Posterior cingulate gyrus (tissue), 11 donors: ENCODE results near the gene TRPM4.
A peak's percentile ranks its signal among the peaks of the same experiment; 100 is the strongest.
"Not testable (repeated sequence)": the region's sequence is repeated elsewhere in the genome, so short reads cannot be mapped to it uniquely, and the experiment has no call there.

Experiments used
- DNase-seq, 10 donors: peaks; one replicate each; pipeline versions ENCODE4 v3.0.0 to v3.0.0-alpha.2; 2020 to 2021; ENCODE audit warnings: mixed read lengths in 3 of 10
- intact Hi-C: fragments of 100-400 bp; cut with DNase I; formaldehyde crosslinking; loops from one replicate; pipeline ENCODE4 v1.15.1; 2023

The TRPM4 gene

DNA sequence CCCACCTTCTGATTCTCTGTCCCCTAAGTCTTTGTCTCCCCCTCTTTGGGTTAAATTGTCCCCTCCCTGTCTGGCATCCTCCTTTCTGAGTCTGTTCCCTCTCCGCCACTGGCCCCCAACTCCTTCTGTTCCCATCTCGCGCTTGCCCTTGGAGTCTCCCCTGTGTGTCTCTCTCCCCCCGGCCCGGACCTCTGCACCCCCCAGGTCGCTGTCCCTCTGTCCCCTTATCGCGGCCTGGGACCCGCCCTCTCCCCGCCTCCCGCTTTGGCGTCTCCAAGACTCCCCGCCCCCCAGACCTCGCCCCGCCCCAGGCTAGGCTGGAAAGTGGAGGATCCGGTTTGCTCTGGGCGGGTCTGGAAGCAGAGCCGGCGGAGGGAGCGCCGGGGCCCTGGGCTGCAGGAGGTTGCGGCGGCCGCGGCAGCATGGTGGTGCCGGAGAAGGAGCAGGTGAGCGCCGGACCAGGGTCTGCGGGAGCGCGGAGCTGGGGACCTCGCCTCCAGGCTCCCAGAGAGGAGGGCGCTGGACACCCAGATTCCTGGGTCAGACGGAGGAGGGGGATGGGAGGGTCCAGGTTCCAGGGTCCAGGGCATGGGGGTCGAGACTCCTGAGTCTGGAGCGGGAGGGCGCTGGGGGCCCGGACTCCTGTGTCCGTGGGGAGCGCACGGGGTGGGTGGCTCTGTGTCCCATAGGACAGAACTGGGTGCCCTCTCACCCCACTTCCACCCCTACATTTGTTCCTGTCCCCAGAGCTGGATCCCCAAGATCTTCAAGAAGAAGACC, at the start of gene TRPM4:
Gene TRPM4, plus strand, starts transcription at position 348 of the 780 bp plus-strand sequence. Its CDS starts 75 bp downstream, at position 423.
- peak; percentile 50 to 97 (median 74) for DNase-seq
- intact Hi-C loops, result no loop called here

DNA sequence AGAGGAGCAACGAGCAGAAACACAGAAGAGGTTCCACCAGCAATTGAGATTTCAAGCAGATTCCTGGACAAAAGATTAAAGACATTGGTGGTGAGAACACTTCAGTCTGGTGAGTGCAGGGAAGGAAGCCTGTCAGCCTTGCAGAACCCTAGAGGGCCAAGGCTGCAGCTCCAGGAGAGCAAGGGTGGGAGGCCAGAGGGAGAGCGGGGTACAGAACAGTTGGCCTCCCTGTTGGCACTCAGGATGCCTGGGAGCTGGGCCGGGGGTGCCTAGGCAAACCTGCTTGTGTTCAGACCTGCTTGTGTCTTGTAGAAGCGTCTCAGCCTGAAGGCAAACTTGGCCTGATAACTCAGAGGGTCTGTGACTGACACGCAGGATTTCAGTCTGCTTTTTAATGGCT, 48.5 kb upstream of the TRPM4 start:
- intact Hi-C loops, result no loop called here
- DNase-seq, result no peak

DNA sequence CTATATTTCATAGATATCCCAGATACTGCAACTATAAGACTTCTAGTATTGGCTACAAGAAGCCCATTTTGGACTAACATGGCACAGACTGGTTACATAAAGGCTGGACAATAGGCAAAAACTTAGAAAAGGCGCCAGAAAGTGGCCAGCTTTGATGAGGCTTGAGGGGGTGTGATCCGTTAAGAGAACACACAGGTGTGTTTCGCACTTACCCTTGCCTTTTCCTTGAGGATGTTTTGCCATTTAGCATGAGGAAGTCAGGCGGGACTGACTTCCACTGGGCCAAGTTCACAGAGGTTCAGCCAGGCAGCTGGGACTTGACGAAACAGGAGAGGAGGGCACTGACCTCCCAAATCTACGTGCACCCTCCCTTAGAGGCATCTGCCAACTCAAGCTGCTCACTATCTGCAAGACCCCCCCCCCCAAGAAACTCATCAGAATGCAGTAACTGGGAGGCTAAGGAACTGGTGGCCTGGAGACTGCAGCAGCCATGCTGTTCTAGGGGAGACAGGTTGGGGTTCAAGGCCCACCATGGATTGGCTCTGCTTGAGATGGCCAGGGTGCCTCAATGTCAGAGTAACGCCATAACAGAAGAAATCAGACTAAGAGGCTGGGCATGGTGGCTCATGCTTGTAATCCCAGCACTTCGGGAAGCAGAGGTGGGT, 47.9 kb upstream of the TRPM4 start:
- intact Hi-C loops, result no loop called here
- no peak for DNase-seq

DNA sequence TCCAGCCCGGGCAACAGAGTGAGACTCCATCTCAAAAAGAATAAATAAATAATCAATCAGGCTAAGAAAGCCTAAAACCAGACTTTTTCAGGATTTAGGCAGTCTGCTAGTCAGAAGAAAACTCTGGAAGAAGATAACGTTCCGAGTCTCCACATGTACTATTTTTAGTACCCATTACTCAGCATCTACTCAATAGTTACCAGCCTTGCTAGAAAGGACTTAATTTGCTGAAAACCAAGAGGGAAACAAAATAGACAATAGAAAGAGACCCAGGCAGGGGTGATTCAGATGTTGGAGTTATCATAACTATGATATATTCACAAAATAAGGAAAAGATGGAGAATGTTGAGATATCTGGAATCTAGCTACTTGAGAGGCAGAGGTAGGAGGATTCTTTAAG, 47.0 kb upstream of the TRPM4 start:
- no peak for DNase-seq
- intact Hi-C loops, result no loop called here

DNA sequence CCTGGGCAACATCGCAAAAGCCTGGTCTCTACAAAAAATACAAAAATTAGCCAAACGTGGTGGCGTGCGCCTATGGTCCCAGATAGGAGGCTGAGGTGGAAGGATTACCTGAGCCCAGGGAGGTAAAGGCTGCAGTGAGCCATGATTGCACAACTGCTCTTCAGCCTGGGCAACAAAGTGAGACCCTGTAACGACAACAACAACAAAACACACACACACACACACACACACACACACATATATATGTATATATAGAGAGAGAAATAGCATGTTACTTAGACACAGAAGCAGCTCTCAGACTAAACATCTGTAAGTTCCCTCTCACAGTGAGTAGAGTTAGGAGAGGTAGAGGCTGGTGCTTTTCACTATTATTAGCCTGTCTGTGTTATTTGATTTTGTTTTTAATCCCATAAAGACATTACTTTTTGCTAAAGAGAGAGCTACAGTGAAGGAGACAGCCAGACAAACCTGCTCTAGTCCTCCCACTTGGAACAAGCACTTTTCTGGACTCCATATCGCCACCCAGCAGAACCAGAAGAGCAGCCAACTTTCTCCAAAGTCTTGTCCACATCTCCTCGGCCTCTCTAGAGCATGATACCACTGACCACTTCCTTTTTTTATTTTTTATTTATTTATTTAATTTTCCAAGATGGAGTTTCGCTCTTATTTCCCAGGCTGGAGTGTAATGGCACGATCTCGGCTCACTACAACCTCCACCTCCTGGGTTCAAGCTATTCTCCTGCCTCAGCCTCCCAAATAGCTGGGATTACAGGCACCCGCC, 46.2 kb upstream of the TRPM4 start:
- no peak for DNase-seq
- intact Hi-C loops, result no loop called here

DNA sequence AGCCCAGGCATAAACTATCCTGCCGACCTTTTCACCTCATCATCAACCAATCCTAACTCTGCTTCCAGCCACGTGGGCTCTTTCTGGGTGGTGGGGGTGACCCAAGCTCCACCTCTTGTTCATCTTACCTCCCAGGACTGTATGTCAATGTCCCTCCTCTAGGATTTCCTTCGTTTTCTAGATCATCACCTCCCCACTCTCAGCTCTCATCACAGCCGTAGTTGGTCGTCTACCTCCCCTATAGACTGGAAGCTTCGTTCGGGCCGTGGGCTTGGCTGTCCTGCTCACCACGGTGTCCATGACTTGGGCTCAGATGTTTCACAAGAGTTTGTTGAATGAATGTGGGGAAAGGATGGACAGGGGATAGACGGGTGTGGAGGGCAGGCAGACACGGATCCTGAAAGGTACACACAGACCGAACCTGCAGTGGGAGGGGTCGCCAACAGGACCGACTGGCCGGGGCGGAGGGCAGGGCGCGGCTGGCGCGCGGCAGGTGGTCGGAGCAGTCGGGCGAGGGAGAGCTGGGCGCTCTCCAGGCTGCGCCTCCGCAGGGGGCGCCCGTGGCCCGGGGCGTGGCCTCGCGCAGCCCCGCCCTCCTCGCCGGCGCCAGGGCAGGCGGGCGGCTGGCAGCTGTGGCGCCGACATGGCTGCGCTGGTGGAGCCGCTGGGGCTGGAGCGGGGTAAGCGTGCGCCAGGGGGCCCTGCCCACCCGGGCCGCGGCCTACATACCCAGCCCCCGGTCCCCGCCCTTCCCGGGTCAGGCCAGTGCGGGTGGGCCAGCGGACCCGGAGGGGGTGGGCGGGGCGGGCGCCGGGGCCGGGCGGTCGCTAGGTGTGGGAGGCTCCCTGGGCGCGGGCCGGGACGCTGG, 43.6 kb upstream of the TRPM4 start, which contains the start of gene LIN7B:
Gene LIN7B, plus strand, starts transcription at position 609 of the 868 bp plus-strand sequence. Its CDS starts 35 bp downstream, at position 644.
- intact Hi-C loops, result no loop called here
- peak in 9 of 10 donors; percentile 40 to 95 (median 64) for DNase-seq

DNA sequence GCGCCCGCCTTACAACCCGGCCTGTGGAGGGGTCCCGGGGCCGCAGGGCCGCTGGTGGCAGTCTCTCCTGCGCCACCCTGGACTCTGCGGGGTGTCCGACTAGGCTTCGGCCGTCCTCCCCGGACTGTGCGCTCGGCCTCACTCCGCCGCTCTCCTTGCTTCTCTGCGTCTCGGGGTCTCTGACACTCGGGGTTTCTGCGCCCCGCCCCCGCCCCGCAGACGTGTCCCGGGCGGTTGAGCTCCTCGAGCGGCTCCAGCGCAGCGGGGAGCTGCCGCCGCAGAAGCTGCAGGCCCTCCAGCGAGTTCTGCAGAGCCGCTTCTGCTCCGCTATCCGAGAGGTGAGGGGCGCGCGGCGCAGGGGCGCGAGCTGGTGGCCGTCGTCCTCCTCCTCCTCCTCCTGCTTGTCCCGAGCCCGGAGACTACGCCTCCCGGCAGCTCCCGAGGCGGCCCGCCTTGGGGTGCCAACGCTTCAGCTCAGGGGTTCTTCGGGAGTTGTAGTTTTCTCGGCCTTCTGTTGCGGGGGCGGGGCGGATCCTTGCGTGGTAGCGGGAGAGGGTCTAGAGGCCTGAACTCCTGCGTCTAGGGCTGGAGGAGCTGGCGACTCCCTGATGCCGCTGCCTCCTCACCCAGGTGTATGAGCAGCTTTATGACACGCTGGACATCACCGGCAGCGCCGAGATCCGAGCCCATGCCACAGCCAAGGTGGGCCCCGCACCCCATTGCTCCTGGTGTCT, 42.8 kb upstream of the TRPM4 start:
- DNase-seq, result peak; percentile 67 to 98 (median 87)
- intact Hi-C loops, result no loop called here

DNA sequence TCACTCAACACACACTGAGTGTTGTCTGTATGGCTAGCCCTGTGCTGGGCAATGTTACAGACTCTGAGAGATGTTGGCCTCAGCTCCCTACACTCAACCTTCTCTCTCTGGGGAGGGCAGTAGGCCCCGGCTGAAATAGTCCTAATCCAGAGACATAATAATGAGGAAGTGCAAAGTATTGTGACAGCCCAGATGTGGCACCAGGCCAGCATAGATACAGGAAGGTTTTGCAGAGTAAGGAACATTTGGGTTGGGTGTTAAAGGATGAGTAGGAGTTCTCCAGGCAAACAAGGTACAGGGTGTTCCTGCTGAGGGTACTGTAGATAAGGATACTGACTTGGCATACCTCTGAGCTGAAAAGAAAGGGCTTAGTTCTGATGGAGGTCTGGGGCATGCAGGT, 41.0 kb upstream of the TRPM4 start:
- intact Hi-C loops, result no loop called here
- no peak for DNase-seq

DNA sequence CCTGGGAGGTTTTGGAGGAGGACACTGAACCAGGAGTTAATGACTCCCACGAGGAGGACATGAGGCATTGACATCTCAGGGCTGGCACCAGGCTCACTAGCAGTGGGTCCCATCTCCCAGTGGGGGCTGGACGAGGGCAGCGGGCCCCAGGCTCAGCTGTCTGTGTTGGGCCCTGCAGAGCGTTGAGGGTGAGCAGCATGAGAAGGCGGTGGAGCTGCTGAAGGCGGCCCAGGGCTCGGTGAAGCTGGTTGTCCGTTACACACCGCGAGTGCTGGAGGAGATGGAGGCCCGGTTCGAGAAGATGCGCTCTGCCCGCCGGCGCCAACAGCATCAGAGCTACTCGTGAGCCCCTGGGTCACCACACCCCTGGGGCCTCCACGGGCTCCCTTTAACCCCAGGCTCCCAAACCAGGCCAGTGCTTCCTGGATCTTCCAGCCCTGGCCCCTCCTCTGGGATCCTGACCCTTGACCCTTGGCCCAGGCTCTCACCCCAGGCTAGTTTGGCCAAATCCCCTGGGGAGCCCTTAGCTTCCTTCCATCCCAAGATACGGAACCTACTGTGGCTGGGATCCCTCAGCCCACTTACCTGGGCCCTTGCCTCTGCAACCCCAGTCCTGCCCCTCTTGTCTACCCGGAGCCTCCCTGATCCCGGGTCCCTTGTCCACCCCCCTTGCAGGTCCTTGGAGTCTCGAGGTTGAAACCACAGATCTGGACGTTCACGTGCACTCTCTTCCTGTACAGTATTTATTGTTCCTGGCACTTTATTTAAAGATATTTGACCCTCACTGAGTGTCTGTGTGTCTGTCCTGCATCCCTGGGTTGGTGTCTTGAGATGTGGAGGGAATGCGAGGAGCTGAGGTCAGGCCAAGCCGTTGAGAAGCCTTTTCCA, 39.7 kb upstream of the TRPM4 start:
- DNase-seq, result peak in 1 of 10 donors; percentile 83
- intact Hi-C loops, result no loop called here

DNA sequence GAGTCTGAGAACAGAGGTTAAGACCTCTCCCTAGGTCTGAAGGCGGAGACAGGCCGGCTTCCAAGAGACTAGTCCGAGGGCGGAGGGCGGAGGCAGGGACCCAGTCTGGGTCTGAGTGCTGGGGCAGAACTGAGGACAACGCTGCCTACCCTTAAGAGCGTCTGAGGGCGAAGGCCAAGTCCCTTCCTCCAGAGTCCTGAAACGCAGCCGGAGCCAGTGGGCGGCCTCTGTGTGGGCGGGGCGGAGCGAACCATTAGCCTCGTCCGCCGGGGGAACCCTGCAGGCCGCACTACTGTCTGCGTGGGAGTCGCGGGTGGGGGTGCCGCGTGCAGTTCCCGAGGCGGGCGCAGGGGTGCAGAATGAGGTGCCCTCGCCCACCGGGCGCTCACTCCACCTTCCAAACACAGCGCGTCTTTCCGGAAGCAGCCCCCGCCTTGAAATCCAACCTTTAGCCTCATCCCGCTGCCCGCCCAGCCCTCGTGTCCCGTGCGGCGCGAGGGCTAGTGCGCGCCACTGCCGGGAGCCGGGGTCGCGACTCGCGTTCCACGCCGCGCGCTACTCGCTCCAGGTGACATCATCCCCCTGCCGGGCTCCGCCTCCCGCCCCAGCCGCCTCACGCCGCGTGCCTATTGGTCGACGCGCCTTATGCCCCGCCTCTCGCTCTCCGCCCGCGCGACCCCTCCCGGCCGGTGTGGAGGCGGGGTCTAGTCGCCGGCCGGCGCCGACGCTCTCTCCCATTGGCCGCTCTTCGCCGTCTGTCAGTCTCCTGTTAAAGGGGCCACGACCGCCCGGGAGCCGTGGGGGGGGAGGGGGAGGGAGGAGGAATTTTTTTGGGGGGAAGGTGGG, 38.8 kb upstream of the TRPM4 start, which contains the start of gene C19orf73:
Gene C19orf73, minus strand, starts transcription at position 579 of the 846 bp plus-strand sequence. Its CDS starts 121 bp downstream, at position 458.
- intact Hi-C loops, result no loop called here

DNA sequence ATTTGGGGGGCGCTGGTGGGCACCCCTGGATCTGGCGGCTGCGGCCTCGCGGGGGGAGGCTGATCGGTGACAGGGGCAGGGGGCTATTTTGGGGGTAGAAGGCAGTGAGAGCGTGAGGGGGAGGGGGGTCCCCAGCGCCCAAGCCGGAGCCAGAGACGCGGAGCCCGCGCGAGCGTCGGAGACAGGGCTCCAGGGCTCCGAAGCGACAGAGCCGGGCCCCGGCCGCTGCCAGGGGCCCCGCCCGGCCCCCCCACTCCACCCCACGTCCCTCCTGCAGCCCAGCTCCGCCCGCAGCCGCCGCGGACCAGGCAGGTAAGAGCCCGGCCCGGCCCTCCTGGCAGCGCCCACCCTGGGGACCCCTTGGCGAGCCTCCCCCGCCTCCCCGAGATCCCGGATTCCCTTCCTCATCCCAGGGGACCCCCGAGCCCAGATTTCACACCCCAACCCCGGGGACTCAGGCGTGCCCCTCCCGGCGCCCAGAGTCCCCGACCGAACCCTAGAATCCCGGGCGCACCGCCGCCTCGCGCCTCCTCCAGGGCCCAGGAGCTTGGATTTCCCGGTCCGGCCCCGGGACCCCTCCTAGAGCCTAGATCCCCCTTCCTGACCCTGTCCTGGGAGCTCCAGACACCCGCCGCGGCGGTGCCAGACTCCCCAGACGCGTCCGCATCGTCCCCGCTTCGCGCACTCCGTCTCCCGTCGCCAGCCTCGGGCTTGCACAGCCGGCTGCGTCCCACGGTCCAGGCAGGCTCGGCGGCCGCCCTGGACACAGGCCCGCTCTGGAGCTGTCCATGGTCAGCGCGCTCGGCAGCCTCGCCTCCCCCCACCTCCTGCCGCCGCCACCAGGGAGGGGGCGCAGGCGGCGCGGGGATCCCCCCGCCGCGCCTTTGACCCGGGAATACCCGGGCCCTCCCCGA, 37.9 kb upstream of the TRPM4 start, which contains the start of gene PPFIA3:
Gene PPFIA3, plus strand, starts transcription at position 134 of the 914 bp plus-strand sequence. CDS start 8,330 bp downstream, outside the sequence.
- intact Hi-C loops, result no loop called here
- DNase-seq, result peak; percentile 34 to 93 (median 56)

More for the DNA sequence above, 38.8 kb upstream of the TRPM4 start, which contains the start of gene C19orf73:
- DNase-seq, result peak; percentile 92 to 100 (median 97)

DNA sequence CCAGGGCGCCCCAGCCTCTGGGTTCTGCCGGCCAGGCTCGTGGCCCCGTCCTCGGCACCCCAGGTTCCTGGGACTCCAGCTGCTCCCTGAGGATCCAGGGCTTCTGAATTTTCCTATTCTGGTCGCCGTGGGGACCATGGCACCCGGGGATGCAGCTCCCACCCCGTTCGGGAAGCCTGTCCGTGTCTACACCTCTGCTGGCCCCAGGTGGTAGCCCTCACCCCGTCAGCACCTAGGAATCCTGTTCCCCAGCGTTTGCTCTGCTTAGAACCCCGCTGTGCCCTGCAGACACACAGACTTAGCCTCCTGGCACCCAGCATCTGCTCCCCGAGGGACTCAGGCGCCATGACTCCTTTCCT, 37.3 kb upstream of the TRPM4 start:
- intact Hi-C loops, result no loop called here
- DNase-seq, result no peak

DNA sequence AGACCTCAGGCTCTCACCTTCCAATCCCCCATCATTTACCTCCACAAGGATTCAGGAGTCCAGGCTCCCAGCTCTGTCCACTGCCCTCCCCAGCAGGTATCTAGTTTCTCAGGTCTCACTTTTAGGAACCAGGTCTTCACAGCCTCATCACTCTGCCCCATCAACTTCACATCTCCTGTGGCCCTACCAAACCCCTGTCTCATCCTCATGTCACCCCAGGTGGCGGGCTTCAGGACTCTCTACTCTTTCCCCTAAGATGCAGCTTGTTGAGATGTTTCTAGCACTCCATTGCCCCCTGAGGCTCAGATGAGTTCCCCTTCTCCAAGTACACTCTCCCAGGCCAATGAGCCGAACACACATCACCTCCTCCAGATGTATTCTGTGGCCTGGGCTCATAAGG, 36.7 kb upstream of the TRPM4 start:
- intact Hi-C loops, result no loop called here
- no peak for DNase-seq

DNA sequence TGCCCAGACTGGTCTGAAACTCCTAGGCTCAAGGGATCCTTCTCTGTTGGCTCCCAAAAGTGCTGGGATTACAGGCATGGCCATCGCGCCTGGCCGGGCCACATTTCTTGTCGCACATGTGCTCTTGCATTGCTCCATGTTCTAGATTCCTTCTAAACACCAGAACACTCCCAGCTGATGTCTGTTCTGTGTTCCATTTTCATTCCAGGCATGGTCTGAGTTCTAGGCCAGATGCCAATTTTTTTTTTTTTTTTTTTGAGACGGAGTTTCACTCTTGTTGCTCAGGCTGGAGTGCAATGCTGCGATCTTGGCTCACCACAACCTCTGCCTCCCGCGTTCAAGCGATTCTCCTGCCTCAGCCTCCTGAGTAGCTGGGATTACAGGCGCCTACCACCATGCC, 35.8 kb upstream of the TRPM4 start:
- intact Hi-C loops, result not testable (repeated sequence)

DNA sequence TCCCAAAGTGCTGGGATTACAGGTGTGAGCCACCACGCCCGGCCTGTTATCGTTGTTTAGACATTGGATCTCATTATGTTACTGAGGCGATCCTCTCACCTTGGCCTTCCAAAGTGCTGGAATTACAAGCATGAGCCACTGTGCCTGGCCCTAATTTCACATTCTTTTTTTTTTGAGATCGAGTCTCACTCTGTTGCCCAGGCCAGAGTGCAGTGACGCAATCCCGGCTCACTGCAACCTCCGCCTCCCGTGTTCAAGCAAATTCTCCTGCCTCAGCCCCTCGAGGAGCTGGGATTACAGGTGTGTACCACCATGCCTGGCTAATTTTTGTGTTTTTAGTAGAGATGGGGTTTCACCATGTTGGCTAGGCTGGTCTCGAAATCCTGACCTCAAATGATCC, 34.3 kb upstream of the TRPM4 start:
- intact Hi-C loops, DNase-seq: not testable (repeated sequence)

More for the DNA sequence above, 35.8 kb upstream of the TRPM4 start:
- DNase-seq, result not testable (repeated sequence)
